HG03442 (cell line): ENCODE results near the gene IZUMO4.
"Not testable (repeated sequence)": the region's sequence is repeated elsewhere in the genome, so short reads cannot be mapped to it uniquely, and the experiment has no call there.

Experiments used
- ATAC-seq: cut with Tn5 transposase; IDR thresholded peaks from one replicate; pipeline ENCODE4 v1.9.1; 2021; ENCODE audit warnings: mild to moderate bottlenecking, moderate library complexity; ENCODE audit not compliant: unreplicated experiment

Gene IZUMO4

DNA sequence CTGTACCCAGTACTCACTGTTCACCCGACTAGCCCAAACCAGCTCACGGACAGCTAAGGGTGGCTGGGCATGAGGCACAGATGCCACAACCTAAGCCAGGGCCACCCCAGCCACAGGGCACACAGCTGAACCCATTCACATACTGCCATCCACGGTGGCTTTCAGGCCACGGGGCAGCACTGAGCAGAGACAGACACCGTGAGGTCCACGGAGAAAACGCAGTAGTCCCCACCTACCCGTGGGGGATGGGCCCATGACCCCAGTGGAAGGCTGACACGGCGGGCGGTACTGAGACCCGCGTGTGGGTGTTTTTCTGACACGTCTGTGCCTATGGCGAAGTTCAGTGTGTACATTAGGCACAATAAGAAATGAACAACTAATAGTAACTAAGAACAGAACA, 25.5 kb downstream of the IZUMO4 start:
- no peak for ATAC-seq

DNA sequence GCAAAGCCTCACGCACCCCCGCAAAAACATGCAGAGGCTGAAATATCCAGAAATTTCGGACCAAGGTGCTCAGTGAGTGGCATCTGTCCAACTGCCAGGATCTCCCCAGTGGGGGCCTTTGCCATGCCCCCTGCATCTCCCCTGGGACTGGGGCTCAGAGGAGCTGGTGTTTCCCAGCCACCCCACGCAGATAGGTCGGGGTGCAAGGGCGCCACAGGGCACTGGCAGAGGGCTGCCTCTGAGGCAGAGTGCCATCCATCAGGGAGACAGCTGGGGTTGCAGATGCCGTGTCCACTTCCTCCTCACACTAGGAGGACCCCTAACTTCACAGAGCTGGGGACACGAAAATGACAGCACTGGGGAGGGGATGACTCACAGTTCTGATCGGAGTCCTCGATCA, 26.3 kb downstream of the IZUMO4 start:
- ATAC-seq: no peak

DNA sequence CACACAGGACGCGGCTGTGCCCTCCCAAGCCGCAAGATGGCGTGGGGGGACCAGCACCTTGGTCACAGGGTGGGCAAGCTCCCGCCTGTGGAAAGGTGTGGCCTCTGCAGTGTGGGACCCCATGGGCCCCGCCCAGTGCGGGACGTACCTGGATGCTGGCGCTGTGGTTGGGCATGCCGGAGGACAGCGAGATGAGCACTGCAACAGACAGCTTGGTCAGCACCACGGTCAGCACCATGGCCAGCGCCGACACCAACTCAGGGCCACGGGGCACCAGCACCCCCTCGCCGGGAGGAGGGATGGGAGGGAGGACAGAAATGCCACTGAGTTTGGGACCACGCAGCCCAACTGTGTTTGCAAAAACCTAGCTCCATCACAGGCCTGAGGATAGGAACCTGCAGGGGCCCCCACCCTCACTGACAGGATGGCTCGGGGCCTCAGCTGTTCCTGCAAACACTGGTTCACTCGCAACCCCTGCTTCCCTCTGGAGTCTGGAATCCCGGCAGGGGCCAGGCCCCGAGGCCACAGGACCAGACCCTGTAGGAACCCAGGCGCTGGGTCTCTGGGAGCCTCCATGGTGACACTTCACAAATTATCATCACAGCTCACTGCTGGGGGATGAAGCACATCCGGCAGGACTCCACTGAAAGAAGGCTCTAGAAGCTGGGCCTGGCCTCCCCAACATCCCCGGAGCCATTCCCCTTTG, 27.1 kb downstream of the IZUMO4 start:
- ATAC-seq: no peak

DNA sequence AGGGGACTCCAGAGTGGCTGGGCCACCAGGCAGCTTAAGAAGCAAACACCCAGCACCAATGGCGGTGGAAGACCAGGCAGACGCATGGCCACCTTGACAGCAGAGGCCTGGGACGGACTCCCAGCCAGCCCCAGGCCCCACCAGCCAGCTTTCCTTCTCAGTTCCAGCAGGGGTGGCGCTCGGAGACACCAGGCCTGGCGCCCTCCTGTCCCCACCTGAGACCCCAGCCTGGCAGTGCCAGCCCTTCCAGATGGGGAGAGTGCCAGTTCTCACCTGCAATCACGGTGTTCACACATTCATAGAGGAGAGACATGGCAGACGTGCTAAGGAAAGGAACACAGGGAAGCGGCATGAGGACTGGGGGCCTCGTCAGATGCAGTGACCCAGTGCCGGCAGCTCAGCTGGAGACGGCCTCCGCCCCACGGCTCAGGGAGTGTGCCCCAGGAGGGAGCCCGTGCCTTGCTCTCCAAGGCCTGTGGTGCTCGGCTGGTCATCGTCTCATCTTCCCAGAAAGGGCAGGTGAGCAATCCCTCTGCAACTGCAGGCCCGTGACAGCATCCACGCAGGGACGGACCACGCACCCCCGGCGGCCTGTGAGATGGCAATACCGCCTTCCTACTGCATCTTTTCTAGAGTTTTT, 30.3 kb downstream of the IZUMO4 start:
- no peak for ATAC-seq

DNA sequence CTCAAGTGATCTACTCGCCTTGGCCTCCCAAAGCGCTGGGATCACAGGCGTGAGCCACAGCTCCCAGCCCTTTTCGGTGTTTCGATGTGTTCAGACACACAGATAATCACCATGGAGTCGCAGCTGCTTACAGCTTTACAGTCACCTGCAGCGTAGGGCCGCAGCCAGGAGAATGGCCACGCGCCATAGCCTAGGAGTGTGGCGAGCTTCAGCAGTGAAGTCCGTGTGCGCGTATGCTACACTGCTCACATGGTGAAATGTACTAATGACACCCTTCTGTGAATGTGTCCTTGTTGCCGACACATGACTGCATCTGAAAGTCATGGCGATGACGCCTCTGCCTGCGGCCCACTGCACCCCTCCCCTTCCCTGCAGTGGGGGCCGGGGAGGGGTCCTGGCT, 31.0 kb downstream of the IZUMO4 start:
- no peak for ATAC-seq

DNA sequence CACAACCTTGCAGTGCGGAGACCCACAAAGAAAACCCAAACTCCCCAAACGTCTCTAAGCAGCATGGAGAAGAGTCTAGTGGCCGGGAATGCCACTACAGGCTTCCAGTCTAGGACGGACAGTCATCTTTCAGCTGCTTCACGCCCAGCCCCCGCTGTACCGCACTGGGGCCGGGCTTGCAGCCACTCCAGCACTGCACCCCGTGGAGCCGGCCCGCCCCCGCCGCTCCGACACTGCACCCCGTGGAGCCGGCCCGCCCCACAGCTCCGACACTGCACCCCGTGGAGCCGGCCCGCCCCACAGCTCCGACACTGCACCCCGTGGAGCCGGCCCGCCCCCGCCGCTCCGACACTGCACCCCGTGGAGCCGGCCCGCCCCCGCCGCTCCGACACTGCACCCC, 31.5 kb downstream of the IZUMO4 start:
- ATAC-seq: not testable (repeated sequence)

DNA sequence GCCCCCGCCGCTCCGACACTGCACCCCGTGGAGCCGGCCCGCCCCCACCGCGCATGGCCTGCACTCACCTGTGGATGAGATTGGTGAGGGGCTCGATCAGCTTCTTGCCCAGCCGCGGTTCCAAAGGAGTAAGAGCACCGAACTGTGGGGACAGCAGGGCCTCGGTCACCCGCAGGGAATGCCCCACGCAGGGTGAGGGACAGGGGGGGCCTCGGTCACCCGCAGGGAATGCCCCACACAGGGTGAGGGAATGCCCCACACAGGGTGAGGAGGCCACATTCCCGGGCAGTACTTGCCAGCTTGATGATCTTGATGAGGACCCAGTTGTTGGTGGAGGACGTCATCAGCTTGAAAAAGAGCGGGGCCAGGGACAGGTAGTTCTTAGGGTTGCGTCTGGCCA, 32.3 kb downstream of the IZUMO4 start:
- ATAC-seq: no peak

DNA sequence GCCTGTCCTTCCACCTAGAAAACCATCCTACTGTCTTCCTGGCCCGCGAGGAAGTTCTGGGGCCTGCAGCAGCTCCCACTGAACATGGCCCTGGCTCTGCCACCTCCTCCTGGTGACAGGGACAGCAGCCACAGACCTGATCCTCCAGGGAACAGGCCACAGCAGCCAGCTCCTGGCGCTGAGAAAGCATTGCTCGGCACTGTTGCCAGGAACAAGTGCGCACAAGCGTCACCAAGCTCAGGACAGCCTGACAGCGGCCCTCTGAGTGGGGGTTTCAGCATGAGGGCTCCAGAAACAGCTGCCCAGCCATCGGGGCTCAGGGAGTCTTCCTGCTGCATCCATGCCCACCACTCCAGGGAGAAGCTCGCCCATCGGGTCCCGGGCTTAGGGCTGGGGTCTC, 32.8 kb downstream of the IZUMO4 start:
- no peak for ATAC-seq

DNA sequence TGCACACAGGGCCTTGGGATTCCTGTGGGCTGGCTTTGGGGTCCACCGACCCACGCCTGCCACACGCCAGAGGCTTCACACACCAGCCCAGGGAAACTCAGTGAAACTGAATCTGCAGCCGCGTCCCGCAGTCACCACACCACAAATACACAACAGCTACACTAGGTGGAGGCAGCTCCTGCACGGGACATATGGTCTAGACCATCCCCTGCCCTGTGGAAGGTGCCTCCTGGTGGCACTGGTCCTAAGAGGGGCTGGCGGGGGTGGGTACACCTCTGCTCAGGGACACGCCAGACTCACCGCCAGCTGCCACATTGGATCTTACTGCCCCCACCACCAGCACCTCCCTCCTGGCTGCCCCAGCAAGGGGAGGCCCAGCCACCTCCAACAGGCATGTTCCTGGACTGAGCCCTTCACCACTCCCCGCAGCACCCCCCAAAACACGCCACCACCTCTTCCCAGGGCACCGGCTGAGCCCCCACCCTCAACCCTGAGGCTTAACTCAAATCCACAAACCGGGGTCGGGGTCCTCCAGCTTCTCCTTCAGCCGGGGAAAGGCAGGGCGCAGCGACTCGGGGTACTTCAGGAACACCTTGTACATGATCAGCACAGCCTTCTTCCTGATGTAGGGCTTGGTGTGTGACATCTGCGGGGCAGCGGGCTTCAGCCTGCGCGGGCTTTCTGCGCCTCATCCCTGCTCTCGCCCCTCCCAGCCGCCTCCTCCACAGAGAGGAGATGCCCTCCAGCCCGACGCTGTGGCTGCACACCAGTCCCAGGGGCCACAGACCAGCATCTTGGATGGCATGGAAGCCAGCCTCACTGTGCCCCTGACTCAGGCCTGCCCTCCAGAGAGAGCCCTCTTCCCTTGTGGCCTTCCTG, 33.4 kb downstream of the IZUMO4 start:
- ATAC-seq: no peak

DNA sequence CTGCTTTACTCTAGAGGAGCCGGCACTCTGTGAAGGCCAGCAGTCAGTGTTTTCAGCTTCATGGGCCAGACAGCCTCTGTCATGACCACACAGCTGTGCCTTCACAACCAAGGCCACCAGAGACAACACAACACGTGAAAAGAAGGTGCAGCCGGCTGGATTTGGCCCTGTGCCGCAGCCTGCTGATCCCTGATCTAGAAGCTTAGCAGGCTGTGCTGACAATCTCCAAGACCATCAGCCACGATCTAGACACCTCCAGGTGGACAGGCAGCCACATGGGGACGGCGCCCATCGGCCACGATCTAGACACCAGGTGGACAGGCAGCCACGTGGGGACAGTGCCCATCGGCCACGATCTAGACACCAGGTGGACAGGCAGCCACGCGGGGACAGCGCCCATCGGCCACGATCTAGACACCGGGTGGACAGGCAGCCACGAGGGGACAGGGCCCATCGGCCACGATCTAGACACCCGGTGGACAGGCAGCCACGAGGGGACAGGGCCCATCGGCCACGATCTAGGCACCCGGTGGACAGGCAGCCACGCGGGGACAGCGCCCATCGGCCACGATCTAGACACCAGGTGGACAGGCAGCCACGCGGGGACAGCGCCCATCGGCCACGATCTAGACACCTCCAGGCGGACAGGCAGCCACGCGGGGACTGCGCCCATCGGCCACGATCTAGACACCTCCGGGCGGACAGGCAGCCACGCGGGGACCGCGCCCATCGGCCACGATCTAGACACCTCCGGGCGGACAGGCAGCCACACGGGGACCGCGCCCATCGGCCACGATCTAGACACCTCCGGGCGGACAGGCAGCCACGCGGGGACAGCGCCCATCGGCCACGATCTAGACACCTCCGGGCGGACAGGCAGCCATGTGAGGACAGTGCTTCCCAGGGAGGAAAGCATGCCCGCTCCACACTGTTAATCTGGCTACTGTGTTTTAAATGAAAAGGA, 34.6 kb downstream of the IZUMO4 start:
- ATAC-seq: not testable (repeated sequence)

DNA sequence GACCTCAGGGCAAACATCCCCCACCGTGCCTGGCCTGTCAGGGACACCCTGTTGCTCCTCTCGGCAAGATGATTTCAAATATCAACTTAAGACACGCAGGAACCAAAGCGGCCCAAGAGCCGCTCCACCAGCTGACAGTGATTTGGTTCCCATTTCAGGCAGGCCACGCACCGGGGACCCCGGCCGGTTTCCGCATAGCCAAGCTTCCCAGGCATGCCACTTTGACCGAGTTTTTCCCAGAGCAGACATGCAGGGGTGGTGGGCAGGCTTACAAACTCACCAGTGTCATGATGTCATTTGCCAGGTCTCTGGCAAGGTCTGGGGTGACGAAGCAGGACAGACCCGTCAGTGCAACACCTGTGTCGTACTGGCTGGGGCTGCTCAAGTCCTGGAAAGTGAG, 35.5 kb downstream of the IZUMO4 start:
- no peak for ATAC-seq

DNA sequence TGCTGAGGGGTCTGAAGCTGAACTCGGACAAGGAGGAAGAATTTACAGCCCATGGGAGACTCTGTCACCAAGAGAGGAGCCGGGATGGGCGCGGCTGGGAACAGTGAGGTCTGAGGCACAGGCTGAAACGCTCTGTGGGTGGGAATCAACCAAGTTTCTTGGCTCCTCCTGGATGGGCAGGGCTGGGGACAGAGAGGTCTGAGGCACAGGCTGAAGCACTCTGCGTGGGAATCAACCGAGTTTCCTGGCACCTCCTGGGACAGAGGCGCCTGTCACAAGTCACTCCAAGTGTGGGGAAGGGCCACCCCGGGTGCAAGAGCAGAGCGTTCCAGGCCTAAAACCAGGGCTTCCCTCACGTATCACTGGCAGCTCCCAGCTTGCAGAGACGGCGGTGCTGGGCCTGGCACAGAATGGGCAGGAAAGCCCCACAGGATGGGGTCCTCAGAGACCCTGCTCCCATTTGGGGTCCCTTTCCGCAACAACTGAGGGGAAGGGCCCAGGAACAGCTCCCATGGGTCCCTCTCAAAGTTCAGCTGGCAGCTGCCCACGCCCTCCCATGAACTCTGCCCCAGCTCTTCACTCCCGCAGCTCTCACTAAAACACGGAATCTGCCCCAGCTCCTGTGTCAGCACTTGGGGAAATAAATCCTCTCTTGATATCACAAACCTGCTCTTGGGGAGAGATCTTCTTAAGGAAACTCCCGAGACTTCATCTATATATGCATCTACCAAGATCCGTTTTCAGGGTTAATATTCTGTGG, 36.2 kb downstream of the IZUMO4 start:
- no peak for ATAC-seq

DNA sequence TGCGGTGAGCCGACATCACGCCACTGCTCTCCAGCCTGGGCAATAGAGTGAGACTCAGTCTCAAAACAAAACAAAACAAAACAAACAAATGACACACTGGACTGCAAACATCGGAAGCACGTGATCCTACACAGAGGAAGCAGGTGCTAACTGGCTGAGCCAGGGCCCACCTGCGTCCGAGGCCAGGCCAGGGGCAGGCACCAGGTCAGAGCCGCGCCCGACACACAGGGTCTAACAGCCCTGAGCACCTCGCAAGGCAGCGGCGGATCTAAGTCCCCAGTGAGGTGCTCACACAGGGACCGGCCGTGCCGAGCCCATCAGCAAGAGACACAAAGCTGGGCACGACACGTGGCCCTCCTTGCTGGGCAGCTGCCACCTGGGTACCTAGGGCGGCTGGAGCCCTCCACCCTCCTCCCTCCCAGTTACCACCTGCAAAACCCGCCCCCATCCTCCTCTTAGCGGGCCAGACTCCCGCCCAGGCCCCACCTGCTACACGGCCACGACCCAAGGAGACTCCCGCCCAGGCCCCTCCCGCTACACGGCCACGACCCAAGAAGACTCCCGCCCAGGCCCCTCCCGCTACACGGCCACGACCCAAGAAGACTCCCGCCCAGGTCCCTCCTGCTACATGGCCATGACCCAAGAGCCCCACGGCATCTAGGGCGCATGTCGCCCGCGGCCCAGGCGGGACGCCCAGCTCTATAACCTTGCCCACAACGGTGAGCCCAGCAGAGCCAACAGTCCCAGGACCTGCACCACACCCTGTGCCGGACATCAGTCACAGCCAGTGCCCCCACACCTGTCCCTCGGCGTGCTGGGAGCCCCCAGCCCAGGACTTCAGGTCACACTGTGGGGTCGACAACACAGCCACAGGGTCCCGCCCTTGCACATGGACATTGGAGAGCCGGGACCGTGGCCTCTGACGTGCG, 39.0 kb downstream of the IZUMO4 start:
- no peak for ATAC-seq

DNA sequence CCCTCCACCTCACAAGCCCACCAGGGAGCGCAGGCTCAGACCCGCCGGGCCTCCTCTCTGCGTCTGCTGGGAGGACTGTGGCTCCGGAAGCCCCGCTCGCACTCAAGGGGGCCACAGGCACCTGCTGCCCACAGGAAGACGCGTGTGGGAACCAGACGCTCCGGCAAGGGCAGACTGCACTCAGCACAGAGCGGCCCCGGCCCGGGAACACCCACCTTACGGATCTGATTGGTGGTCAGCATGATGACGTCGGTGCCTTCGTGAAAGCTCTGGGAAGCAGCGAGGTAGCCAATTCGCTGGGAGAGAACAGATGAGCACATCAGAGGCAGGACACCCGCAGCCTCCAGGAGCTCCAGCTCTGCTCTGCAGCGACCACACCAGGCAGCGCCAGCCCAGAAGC, 40.1 kb downstream of the IZUMO4 start:
- ATAC-seq: no peak

DNA sequence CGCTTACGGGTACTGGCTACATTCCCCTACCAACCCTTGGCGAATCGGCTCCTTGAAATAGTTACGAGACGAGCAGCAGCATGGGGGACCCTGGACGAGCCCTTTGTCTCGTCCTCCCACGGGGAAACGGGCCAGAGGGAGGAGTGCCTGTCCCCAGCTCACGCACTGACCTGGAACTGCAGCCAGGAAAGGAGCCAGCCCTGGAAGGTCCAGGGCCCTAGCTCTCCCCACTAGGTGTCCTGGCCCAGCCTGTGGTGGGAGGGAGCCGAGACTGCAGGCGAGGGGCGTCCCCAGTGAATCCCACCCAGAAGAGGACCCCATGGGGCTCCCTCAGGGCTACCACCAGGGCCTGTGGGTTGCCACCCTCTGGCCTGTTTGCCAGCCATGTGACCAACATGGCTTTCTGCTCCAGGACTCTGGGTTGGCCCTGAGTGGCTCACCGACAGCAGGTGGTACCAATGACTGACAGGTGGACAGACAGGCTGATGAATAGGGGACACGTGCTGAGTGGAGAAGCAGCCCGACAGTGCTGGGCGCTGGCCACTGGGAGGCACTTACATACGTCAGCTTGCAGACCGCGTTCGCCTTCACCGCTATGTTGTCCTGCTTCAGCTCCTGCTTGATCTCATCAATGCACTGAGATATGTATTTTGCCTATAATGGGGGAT, 41.5 kb downstream of the IZUMO4 start:
- no peak for ATAC-seq

DNA sequence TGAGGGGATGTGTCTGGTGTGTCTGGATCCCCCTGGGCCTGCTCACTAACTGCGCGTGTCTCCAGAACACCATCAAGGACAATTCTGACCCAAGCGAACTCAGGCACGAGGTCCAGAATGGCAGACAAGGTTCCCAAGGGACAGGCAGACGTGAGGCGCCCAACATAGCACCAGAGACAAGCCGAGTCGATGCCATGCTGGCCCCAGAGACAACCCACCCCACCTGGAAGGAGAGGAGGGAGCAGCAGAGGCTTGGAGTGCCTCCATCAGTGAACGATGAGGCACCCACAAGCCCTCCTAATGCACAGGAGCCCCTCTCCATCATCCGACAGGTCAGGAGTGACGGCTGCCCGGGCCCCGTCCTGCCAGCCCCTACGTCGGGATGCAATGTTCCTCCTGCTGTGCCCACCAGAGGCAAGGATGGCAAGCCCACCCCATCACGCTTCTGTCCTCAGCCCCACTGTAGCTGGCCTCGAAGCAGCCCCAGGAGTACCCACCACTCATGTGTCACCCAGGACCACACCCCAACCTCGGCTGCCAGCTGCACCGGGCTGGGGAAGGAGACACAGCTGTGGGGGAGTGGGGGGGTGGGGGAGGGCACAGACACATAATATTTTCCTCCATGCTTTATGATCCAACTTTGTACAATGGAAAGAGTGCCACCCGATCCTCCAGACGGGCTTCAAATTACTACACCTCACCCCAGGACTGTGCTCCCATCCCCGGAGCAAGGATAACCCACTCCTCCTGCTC, 42.8 kb downstream of the IZUMO4 start:
- no peak for ATAC-seq

DNA sequence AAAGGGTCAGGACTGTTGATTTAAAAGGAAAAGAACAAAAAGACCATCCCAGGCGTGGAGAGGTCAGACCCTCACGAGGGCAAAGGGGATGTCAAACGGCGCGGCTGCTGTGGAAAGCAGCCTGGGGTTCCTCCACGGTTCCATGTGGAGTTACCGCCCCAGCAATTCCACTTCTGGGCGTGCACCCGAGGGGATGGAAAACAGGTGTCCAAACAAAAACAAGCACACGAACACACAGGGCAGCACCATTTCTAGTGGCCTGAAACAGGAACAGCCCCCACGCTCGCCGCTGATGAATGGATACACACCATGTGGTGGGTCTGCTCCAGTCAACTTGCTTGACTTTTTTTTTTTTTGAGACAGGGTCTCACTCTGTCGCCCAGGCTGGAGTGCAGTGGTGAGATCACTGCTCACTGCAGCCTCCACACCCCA, 43.4 kb downstream of the IZUMO4 start:
- no peak for ATAC-seq
